Smooth muscle cell (in vitro differentiated cells): ENCODE data around the gene KCNMA1. TPM values are rescaled to one million over a fixed set of nuclear protein-coding genes. Genes with fewer than 3 reads are reported as not detected.

Experiments used
- DNase-seq: peaks from one replicate; lab custom pipeline; 2025; ENCODE audit not compliant: unreplicated experiment; lab: John Stamatoyannopoulos, UW
- H2AFZ ChIP-seq: fragments of 200-600 bp; sonication (generic); 2 replicates; pipeline ENCODE4 v1.6.0; 2016; ENCODE audit warnings: antibody characterized with exemption, low read depth, mild to moderate bottlenecking
- H3F3A ChIP-seq: fragments of 200-600 bp; sonication (generic); 2 replicates; pipeline ENCODE4 v1.6.0; 2017; ENCODE audit warnings: antibody characterized with exemption, low read depth
- H3K27ac ChIP-seq: fragments of 200-600 bp; sonication (generic); 2 replicates; pipeline ENCODE4 v1.5.1; 2016; ENCODE audit warnings: low read depth, mild to moderate bottlenecking
- H3K27me3 ChIP-seq: fragments of 200-600 bp; sonication (generic); 2 replicates; pipeline ENCODE4 v1.6.1; 2016; ENCODE audit warnings: low read depth, mild to moderate bottlenecking
- H3K36me3 ChIP-seq: fragments of 200-600 bp; sonication (generic); 2 replicates; pipeline ENCODE4 v1.5.1; 2016; ENCODE audit warnings: low read depth
- H3K4me1 ChIP-seq: fragments of 200-600 bp; sonication (generic); 2 replicates; pipeline ENCODE4 v1.5.1; 2016; ENCODE audit warnings: low read depth
- H3K4me2 ChIP-seq: fragments of 200-600 bp; sonication (generic); 2 replicates; pipeline ENCODE4 v1.6.0; 2016; ENCODE audit warnings: mild to moderate bottlenecking
- H3K4me3 ChIP-seq: fragments of 200-600 bp; sonication (generic); 2 replicates; pipeline ENCODE4 v1.5.1; 2016; ENCODE audit warnings: mild to moderate bottlenecking
- H3K79me2 ChIP-seq: fragments of 200-600 bp; sonication (generic); 2 replicates; pipeline ENCODE4 v1.6.0; 2016; ENCODE audit warnings: low read depth, mild to moderate bottlenecking
- H3K9ac ChIP-seq: fragments of 200-600 bp; sonication (generic); 2 replicates; pipeline ENCODE4 v1.6.0; 2016; ENCODE audit warnings: low read depth
- H3K9me3 ChIP-seq: fragments of 200-600 bp; sonication (generic); replicated peaks from 2 replicates; pipeline ENCODE4 v1.5.1; 2016; ENCODE audit warnings: low read depth
- H4K20me1 ChIP-seq: fragments of 200-600 bp; sonication (generic); 2 replicates; pipeline ENCODE4 v1.6.0; 2016; ENCODE audit warnings: low read depth
- CTCF ChIP-seq: fragments of 200-600 bp; sonication (generic); IDR thresholded peaks from 2 replicates; pipeline ENCODE4 v1.5.1; 2017; ENCODE audit warnings: borderline replicate concordance, mild to moderate bottlenecking, antibody characterized with exemption; ENCODE audit not compliant: insufficient read depth, poor library complexity, severe bottlenecking
- WGBS: methylation state at CpG from one replicate; pipeline ENCODE4 v1.1.7; 2016; ENCODE audit warnings: low lambda C conversion rate; 5-methylcytosine and 5-hydroxymethylcytosine counted together
- polyA plus RNA-seq: library from polyadenylated mRNA; unstranded; fragments of >200 nt; fragmentation: Nextera tagmentation; extraction: Ambion mirVana; gene quantifications from 2 replicates; pipeline ENCODE4 v1.2.1, GENCODE V29; 2016
- total RNA-seq: library from RNA; depleted of rRNA; stranded (reverse); fragments of >200 nt; gene quantifications from 2 replicates; pipeline ENCODE4 v1.2.3, GENCODE V29; 2014

Gene KCNMA1
- total and polyA plus RNA-seq, 2 experiments from 2014 or later: 9.1 to 23.4 TPM

- no peaks in the 10 kb centered on the region for H4K20me1 ChIP-seq
- H3F3A ChIP-seq: no peaks in the 10 kb centered on the region
- no peaks in the 10 kb centered on the region for H3K27me3 ChIP-seq
- no peak overlapping the region for H3K4me3 ChIP-seq
- no peak for TF ChIP-seq CTCF
- H3K4me1 ChIP-seq: no peaks in the 10 kb centered on the region
- H3K36me3 ChIP-seq: no peaks in the 10 kb centered on the region
- no peak overlapping the region for H2AFZ ChIP-seq
- H3K4me2 ChIP-seq: no peak overlapping the region
- H3K27ac ChIP-seq: no peak overlapping the region
- DNase-seq: no peak
- no peaks in the 10 kb centered on the region for H3K9me3 ChIP-seq
- 94% methylated on average over 2 of the region's 2 CpGs for WGBS
- H3K79me2 ChIP-seq: no peaks in the 10 kb centered on the region
- H3K9ac ChIP-seq: no peak overlapping the region
These were observed 610.5 kb downstream of the KCNMA1 start for GRCh38 chr10:77027141-77027540.

GRCh38 chr10:77026148-77026547 is 611.5 kb downstream of the KCNMA1 start:
- Histone ChIP-seq H4K20me1 (no peaks in the 10 kb centered on the region), H3K4me1 (no peaks in the 10 kb centered on the region), H3F3A (no peaks in the 10 kb centered on the region), H3K4me2 (no peak overlapping the region), H3K27ac (no peak overlapping the region), H3K27me3 (no peaks in the 10 kb centered on the region), H3K9ac (no peak overlapping the region), H3K36me3 (no peaks in the 10 kb centered on the region), H3K79me2 (no peaks in the 10 kb centered on the region), H2AFZ (no peak overlapping the region), H3K4me3 (no peak overlapping the region), H3K9me3 (no peaks in the 10 kb centered on the region)
- no peak for DNase-seq
- WGBS: 94% methylated on average over 5 of the region's 5 CpGs
- TF ChIP-seq CTCF: no peak

GRCh38 chr10:77024461-77024860 is 613.1 kb downstream of the KCNMA1 start:
- Histone ChIP-seq H3K36me3 (no peaks in the 10 kb centered on the region), H3K9me3 (no peaks in the 10 kb centered on the region)

More at GRCh38 chr10:77024461-77024860, 613.1 kb downstream of the KCNMA1 start:
- H3K9ac ChIP-seq: no peak overlapping the region
- H3K27me3 ChIP-seq: no peaks in the 10 kb centered on the region
- no peaks in the 10 kb centered on the region for H4K20me1 ChIP-seq
- no peak overlapping the region for H3K27ac ChIP-seq
- no peaks in the 10 kb centered on the region for H3F3A ChIP-seq
- DNase-seq: no peak
- no peak for TF ChIP-seq CTCF
- H3K4me3 ChIP-seq: no peak overlapping the region
- H3K79me2 ChIP-seq: no peaks in the 10 kb centered on the region
- no peak overlapping the region for H2AFZ ChIP-seq
- no peaks in the 10 kb centered on the region for H3K4me1 ChIP-seq
- H3K4me2 ChIP-seq: no peak overlapping the region
